Esophagus muscularis mucosa (tissue), 4 donors: Measurements from ENCODE around the gene CYP4F12.

Source experiments
- CTCF ChIP-seq, 3 experiments: fragments of 200-600 bp in 2 of 3; fragments of 450-650 bp in 1 of 3; sonication (generic) in 2 of 3; IDR thresholded peaks; one replicate each; pipeline ENCODE4 v1.5.1; 2017 to 2019; ENCODE audit warnings: antibody characterized with exemption in 3 of 3, mild to moderate bottlenecking in 2 of 3, moderate library complexity in 1 of 3
- EP300 ChIP-seq: sonication (generic); formaldehyde crosslinking; IDR thresholded peaks from one replicate; pipeline ENCODE4 v1.6.1; 2017; ENCODE audit warnings: antibody characterized with exemption
- POLR2A ChIP-seq: fragments of 450-650 bp; IDR thresholded peaks from one replicate; pipeline ENCODE4 v1.6.1; 2017; ENCODE audit warnings: antibody characterized with exemption, moderate library complexity, mild to moderate bottlenecking, low read depth

- TF ChIP-seq CTCF (IDR thresholded peaks at IDR 0.05) (no peak), POLR2A (no peak), EP300 (no peak)
Measured at GRCh38 chr19:15721268-15721667, 48.4 kb downstream of the CYP4F12 start.
